Mesendoderm (in vitro differentiated cells): ENCODE measurements around the gene CCL22.

ENCODE experiments used
- DNase-seq: peaks from one replicate; pipeline ENCODE4 v3.0.0; 2013
- H2AK5ac ChIP-seq: 2 replicates; pipeline ENCODE4 v1.6.1; 2013; ENCODE audit warnings: low read length, inconsistent platforms
- H2BK120ac ChIP-seq: 2 replicates; pipeline ENCODE4 v1.6.1; 2013; ENCODE audit warnings: low read depth, mild to moderate bottlenecking, low read length, moderate library complexity, mixed read lengths
- H2BK15ac ChIP-seq: replicated peaks from 2 replicates; pipeline ENCODE4 v1.6.1; 2013; ENCODE audit warnings: low read depth, mild to moderate bottlenecking, moderate library complexity
- H2BK5ac ChIP-seq: 2 replicates; pipeline ENCODE4 v1.6.1; 2013; ENCODE audit warnings: low read length, inconsistent platforms
- H3K18ac ChIP-seq: 2 replicates; pipeline ENCODE4 v1.6.1; 2013; ENCODE audit warnings: mild to moderate bottlenecking, low read length, mixed read lengths
- H3K23ac ChIP-seq: one replicate; pipeline ENCODE4 v1.6.1; 2013; ENCODE audit warnings: low read length
- H3K27ac ChIP-seq: 2 replicates; pipeline ENCODE4 v1.5.1; 2013; ENCODE audit warnings: low read depth, mild to moderate bottlenecking, inconsistent platforms, low read length, moderate library complexity
- H3K27me3 ChIP-seq: 2 replicates; pipeline ENCODE4 v1.6.1; 2013; ENCODE audit warnings: low read length, control low read depth, mild to moderate bottlenecking, inconsistent platforms; ENCODE audit not compliant: insufficient read depth, poor library complexity
- H3K36me3 ChIP-seq: 2 replicates; pipeline ENCODE4 v1.6.1; 2013; ENCODE audit warnings: low read length, inconsistent platforms; ENCODE audit not compliant: control insufficient read depth, insufficient read depth
- H3K4ac ChIP-seq: one replicate; pipeline ENCODE4 v1.6.1; 2013; ENCODE audit warnings: low read depth, mild to moderate bottlenecking, low read length, moderate library complexity
- H3K4me1 ChIP-seq: 2 replicates; pipeline ENCODE4 v1.6.1; 2013; ENCODE audit warnings: low read depth, low read length, inconsistent platforms; ENCODE audit not compliant: control insufficient read depth
- H3K4me2 ChIP-seq: 2 replicates; pipeline ENCODE4 v1.6.1; 2013; ENCODE audit warnings: low read length
- H3K4me3 ChIP-seq: 2 replicates; pipeline ENCODE4 v1.5.1; 2013; ENCODE audit warnings: mild to moderate bottlenecking, low read length
- H3K56ac ChIP-seq: one replicate; pipeline ENCODE4 v1.6.1; 2013; ENCODE audit warnings: low read length
- H3K79me1 ChIP-seq: 2 replicates; pipeline ENCODE4 v1.6.1; 2013; ENCODE audit warnings: low read length, inconsistent platforms
- H3K79me2 ChIP-seq: 2 replicates; pipeline ENCODE4 v1.6.1; 2013; ENCODE audit warnings: mild to moderate bottlenecking, low read length; ENCODE audit not compliant: control insufficient read depth, insufficient read depth
- H3K9ac ChIP-seq: 2 replicates; pipeline ENCODE4 v1.6.1; 2013; ENCODE audit warnings: low read length, inconsistent platforms
- H4K5ac ChIP-seq: one replicate; pipeline ENCODE4 v1.6.1; 2013; ENCODE audit warnings: low read length
- H4K8ac ChIP-seq: one replicate; pipeline ENCODE4 v1.6.1; 2013; ENCODE audit warnings: low read depth, mild to moderate bottlenecking, control low read depth, low read length, moderate library complexity
- WGBS: extraction: QIAGEN DNeasy Blood & Tissue Kit; methylation state at CpG from one replicate; pipeline ENCODE4 v1.1.7; 2013; ENCODE audit warnings: low lambda C conversion rate, missing lambda C conversion rate; ENCODE audit not compliant: insufficient coverage; ENCODE audit errors: extremely low coverage; 5-methylcytosine and 5-hydroxymethylcytosine counted together

The CCL22 gene

DNA sequence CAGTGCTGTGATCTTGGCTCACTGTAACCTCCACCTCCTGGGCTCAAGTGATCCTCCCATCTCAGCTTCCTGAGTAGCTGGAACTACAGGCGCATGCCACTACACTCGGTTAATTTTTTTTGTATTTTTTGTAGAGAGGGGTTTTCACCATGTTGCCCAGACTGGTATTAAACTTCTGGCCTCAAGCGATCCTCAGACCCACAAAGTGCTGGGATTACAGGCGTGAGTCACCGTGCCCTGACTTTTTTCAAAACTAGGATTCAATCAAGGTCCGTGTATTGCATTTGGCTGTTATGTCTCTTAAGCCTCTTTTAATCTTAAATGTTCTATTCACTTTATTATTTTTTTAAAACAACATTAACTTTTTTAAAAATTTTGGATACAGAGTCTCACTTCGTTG lies 4.3 kb upstream of the CCL22 start:
- Histone ChIP-seq H4K8ac (no peak overlapping the region), H2BK5ac (no peak overlapping the region), H4K5ac (no peak overlapping the region), H3K56ac (no peak overlapping the region), H3K27me3 (no peaks in the 10 kb centered on the region), H3K4me3 (no peak overlapping the region), H3K36me3 (no peaks in the 10 kb centered on the region), H3K23ac (no peak overlapping the region), H3K4ac (no peak overlapping the region), H3K18ac (no peak overlapping the region), H3K9ac (no peak overlapping the region), H2BK15ac (no peak overlapping the region), H3K27ac (no peak overlapping the region), H2AK5ac (no peak overlapping the region), H3K4me1 (no peaks in the 10 kb centered on the region), H3K4me2 (no peak overlapping the region), H2BK120ac (no peak overlapping the region), H3K79me2 (no peaks in the 10 kb centered on the region), H3K79me1 (no peaks in the 10 kb centered on the region)
- DNase-seq: no peak
- no CpG with 5 or more reads among the region's 7 CpGs for WGBS

DNA sequence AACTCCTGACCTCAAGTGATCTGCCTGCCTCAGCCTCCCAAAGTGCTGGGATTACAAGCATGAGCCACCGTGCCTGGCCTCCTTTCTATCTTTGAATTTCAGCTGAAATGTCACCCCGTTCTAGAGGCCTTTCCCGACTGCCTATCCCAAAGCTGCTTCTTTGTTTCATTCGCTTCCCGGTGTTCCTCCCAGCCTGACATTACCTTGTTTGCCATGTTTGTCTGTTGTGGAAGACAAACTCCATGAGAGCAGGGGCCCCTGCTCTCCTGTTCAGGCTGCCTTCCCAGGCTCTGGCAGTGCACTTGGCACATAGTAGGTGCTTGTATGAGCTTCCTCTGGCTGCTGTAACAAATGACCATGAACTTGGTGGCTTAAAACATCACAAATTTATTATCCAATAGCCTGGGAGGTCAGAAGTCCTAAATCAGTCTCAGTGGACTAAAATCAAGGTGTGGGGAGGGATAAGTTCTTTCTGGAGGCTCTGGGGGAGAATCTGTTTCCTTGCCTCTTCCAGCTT lies 2.6 kb upstream of the CCL22 start:
- H2BK120ac ChIP-seq: no peak overlapping the region
- H3K4me3 ChIP-seq: no peak overlapping the region
- H3K4me2 ChIP-seq: no peak overlapping the region
- no peaks in the 10 kb centered on the region for H3K36me3 ChIP-seq
- no peak overlapping the region for H3K9ac ChIP-seq
- no peak overlapping the region for H4K8ac ChIP-seq
- no peak overlapping the region for H3K27ac ChIP-seq
- no peaks in the 10 kb centered on the region for H3K4me1 ChIP-seq
- H3K4ac ChIP-seq: no peak overlapping the region
- no peak for DNase-seq
- H3K23ac ChIP-seq: no peak overlapping the region
- no peak overlapping the region for H2AK5ac ChIP-seq
- no peaks in the 10 kb centered on the region for H3K79me1 ChIP-seq
- H4K5ac ChIP-seq: no peak overlapping the region
- WGBS: no CpG with 5 or more reads among the region's 5 CpGs
- no peak overlapping the region for H3K56ac ChIP-seq
- H3K27me3 ChIP-seq: no peaks in the 10 kb centered on the region
- no peak overlapping the region for H2BK15ac ChIP-seq
- no peak overlapping the region for H2BK5ac ChIP-seq
- no peak overlapping the region for H3K18ac ChIP-seq
- no peaks in the 10 kb centered on the region for H3K79me2 ChIP-seq

DNA sequence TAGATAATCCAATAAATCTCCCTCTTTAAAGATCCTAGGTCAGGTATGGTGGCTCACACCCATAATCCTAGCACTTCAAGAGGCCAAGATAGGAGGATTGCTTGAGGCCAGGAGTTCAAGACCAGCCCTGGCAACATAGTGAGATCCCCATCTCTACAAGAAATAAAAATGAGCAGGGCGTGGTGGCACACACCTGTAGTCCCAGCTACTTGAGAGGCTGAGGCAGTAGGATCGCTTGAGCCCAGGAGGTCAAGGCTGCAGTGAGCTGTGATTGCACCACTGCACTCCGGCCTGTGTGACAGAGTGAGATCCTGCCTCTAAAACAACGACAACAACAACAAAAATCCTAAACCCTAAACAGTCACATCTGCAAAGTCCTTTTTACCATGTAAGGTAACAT lies 2.0 kb upstream of the CCL22 start:
- H4K5ac ChIP-seq: no peak overlapping the region
- H3K23ac ChIP-seq: no peak overlapping the region
- H3K9ac ChIP-seq: no peak overlapping the region
- H3K4ac ChIP-seq: no peak overlapping the region
- H3K4me1 ChIP-seq: no peaks in the 10 kb centered on the region
- H3K4me2 ChIP-seq: no peak overlapping the region
- H3K56ac ChIP-seq: no peak overlapping the region
- no peak overlapping the region for H4K8ac ChIP-seq
- no peak overlapping the region for H3K18ac ChIP-seq
- no peak overlapping the region for H2AK5ac ChIP-seq
- WGBS: no CpG with 5 or more reads among the region's 4 CpGs
- no peaks in the 10 kb centered on the region for H3K27me3 ChIP-seq
- H3K79me2 ChIP-seq: no peaks in the 10 kb centered on the region
- H3K4me3 ChIP-seq: no peak overlapping the region
- H2BK5ac ChIP-seq: no peak overlapping the region
- no peaks in the 10 kb centered on the region for H3K36me3 ChIP-seq
- no peak overlapping the region for H2BK120ac ChIP-seq
- H2BK15ac ChIP-seq: no peak overlapping the region
- no peak overlapping the region for H3K27ac ChIP-seq
- H3K79me1 ChIP-seq: no peaks in the 10 kb centered on the region
- no peak for DNase-seq

DNA sequence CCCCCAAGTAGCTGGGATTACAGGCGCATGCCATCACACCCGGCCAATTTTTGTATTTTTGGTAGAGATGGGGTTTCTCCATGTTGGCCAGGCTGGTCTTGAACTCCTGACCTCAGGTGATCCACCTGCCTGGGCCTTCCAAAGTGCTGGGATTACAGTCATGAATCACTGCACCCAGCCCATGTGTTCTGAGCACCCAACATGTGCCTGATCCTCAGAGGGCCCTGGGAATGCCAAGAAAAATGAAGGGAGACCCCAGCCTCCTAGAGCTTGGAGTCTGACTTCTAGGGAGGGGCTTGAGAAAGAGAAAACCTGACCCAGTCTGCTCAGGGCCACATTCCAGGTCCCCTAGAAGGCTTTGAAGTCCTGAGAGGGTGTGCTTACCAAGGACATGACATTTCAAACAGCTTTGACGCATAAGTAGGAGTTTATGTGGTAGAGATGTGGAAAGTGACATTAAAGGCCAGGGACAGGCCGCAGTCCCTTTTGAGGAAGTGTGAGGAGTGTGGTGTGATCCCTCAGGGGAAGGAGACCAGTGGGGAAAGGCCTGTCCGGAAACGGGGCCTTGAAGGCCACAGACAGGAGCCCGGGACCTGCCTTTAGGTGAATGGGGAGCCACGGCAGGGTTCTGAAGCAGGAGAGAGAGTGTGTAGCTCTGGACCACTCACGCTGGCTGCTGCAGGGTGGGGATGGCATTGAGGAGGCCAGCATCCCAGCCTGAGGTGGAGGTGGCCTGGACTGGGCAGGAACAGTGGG lies 1.1 kb upstream of the CCL22 start:
- no CpG with 5 or more reads among the region's 9 CpGs for WGBS
- H3K27me3 ChIP-seq: no peaks in the 10 kb centered on the region
- H2BK15ac ChIP-seq: no peak overlapping the region
- no peak overlapping the region for H3K23ac ChIP-seq
- no peaks in the 10 kb centered on the region for H3K36me3 ChIP-seq
- no peak overlapping the region for H3K27ac ChIP-seq
- no peaks in the 10 kb centered on the region for H3K4me1 ChIP-seq
- no peak overlapping the region for H4K5ac ChIP-seq
- no peak overlapping the region for H2BK120ac ChIP-seq
- H3K4me2 ChIP-seq: no peak overlapping the region
- no peak overlapping the region for H2BK5ac ChIP-seq
- H3K4ac ChIP-seq: no peak overlapping the region
- H4K8ac ChIP-seq: no peak overlapping the region
- no peak for DNase-seq
- H3K56ac ChIP-seq: no peak overlapping the region
- no peak overlapping the region for H2AK5ac ChIP-seq
- no peak overlapping the region for H3K9ac ChIP-seq
- no peaks in the 10 kb centered on the region for H3K79me1 ChIP-seq
- no peaks in the 10 kb centered on the region for H3K79me2 ChIP-seq
- H3K18ac ChIP-seq: no peak overlapping the region
- no peak overlapping the region for H3K4me3 ChIP-seq

DNA sequence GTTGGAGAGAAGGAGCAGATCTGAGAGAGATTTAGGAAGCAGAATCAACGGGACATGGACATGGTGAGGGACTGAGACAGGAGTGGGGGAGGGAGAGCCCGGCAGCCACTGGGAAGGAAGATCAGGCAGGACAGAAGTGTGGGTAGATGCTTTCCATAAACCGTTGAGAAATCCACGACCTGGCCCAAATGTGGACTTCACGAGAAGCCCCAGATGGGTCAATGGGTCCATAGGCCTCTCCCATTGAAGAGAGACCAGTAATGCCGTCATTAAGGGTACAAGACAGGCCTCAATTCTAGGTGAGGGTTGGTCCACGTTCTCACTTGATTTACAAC lies 530 bp upstream of the CCL22 start:
- H4K5ac ChIP-seq: no peak overlapping the region
- H2AK5ac ChIP-seq: no peak overlapping the region
- no peak overlapping the region for H4K8ac ChIP-seq
- H3K23ac ChIP-seq: no peak overlapping the region
- no peaks in the 10 kb centered on the region for H3K4me1 ChIP-seq
- H3K4me3 ChIP-seq: no peak overlapping the region
- H3K27me3 ChIP-seq: no peaks in the 10 kb centered on the region
- DNase-seq: no peak
- no peaks in the 10 kb centered on the region for H3K79me1 ChIP-seq
- no peak overlapping the region for H3K18ac ChIP-seq
- H2BK120ac ChIP-seq: no peak overlapping the region
- WGBS: no CpG with 5 or more reads among the region's 7 CpGs
- H3K4ac ChIP-seq: no peak overlapping the region
- no peak overlapping the region for H2BK15ac ChIP-seq
- no peak overlapping the region for H3K27ac ChIP-seq
- H3K9ac ChIP-seq: no peak overlapping the region
- no peaks in the 10 kb centered on the region for H3K79me2 ChIP-seq
- no peak overlapping the region for H2BK5ac ChIP-seq
- H3K56ac ChIP-seq: no peak overlapping the region
- H3K36me3 ChIP-seq: no peaks in the 10 kb centered on the region
- no peak overlapping the region for H3K4me2 ChIP-seq
